Measurements from ENCODE around the gene CCDC146.
"Not testable (repeated sequence)": the region's sequence is repeated elsewhere in the genome, so short reads cannot be mapped to it uniquely, and the experiment has no call there.

Gene CCDC146

GRCh38 chr7:77154917-77155464 is 32.6 kb downstream of the CCDC146 start:
- not testable (repeated sequence) for DNase-seq

GRCh38 chr7:77155601-77156377 is 33.4 kb downstream of the CCDC146 start:
- DNase-seq: not testable (repeated sequence)

GRCh38 chr7:77157034-77157433 is 34.6 kb downstream of the CCDC146 start:
- not testable (repeated sequence) for DNase-seq

GRCh38 chr7:77157446-77157845 is 35.0 kb downstream of the CCDC146 start:
- DNase-seq: no peak

GRCh38 chr7:77171073-77171472 is 48.7 kb downstream of the CCDC146 start:
- DNase-seq: not testable (repeated sequence)

GRCh38 chr7:77172437-77173172 is 50.2 kb downstream of the CCDC146 start:
- not testable (repeated sequence) for DNase-seq

- DNase-seq: not testable (repeated sequence)
Observed at GRCh38 chr7:77174418-77174817, 52.0 kb downstream of the CCDC146 start.

GRCh38 chr7:77175274-77175800 is 52.9 kb downstream of the CCDC146 start:
- DNase-seq: not testable (repeated sequence)

- DNase-seq: not testable (repeated sequence)
Observed at GRCh38 chr7:77177321-77177904, 55.0 kb downstream of the CCDC146 start.

GRCh38 chr7:77178024-77178423 is 55.6 kb downstream of the CCDC146 start:
- DNase-seq: not testable (repeated sequence)

GRCh38 chr7:77181015-77181595 is 58.7 kb downstream of the CCDC146 start:
- no peak for DNase-seq

- DNase-seq: no peak
Observed at GRCh38 chr7:77181734-77182133, 59.3 kb downstream of the CCDC146 start.

GRCh38 chr7:77182261-77182660 is 59.8 kb downstream of the CCDC146 start:
- no peak for DNase-seq

GRCh38 chr7:77184463-77184862 is 62.0 kb downstream of the CCDC146 start:
- DNase-seq: no peak

GRCh38 chr7:77184990-77185389 is 62.6 kb downstream of the CCDC146 start:
- no peak for DNase-seq

- no peak for DNase-seq
Observed at GRCh38 chr7:77185866-77186265, 63.5 kb downstream of the CCDC146 start.

GRCh38 chr7:77188731-77189437 is 66.5 kb downstream of the CCDC146 start:
- no peak for DNase-seq

GRCh38 chr7:77197141-77197540 is 74.7 kb downstream of the CCDC146 start:
- no peak for DNase-seq

- DNase-seq: peak; percentile 64
Observed at GRCh38 chr7:77199013-77199966, 76.9 kb downstream of the CCDC146 start, which contains the start of gene FGL2. TSS of gene FGL2 (minus strand) at chr7:77199819. CDS start at chr7:77199793, 26 bp downstream.

- no peak for DNase-seq
Observed at GRCh38 chr7:77200542-77200941, 78.1 kb downstream of the CCDC146 start.

GRCh38 chr7:77202481-77202976 is 80.1 kb downstream of the CCDC146 start:
- no peak for DNase-seq

Data from activated CD8-positive, alpha-beta memory T cell treated with anti-CD3 and anti-CD28 coated beads for 24 hours (primary cell).